SK-N-SH (cell line): ENCODE results near the gene WNT8B.

Source experiments
- CTCF ChIP-seq: fragments of 200-600 bp; sonication (generic); IDR thresholded peaks from 2 replicates; pipeline ENCODE4 v1.6.1; 2017; ENCODE audit warnings: antibody characterized with exemption, mild to moderate bottlenecking, moderate library complexity
- GATA2 ChIP-seq: sonication (generic); formaldehyde crosslinking; IDR thresholded peaks from 2 replicates; pipeline ENCODE4 v1.5.0; 2020; ENCODE audit warnings: mild to moderate bottlenecking, missing genetic modification reagents
- MXI1 ChIP-seq: IDR thresholded peaks from 2 replicates; pipeline ENCODE4 v1.6.1; 2012; ENCODE audit warnings: mild to moderate bottlenecking, low read depth, low read length, improper control_type of control experiment
- NRF1 ChIP-seq: IDR thresholded peaks from 2 replicates; pipeline ENCODE4 v1.6.1; 2012; ENCODE audit warnings: low read depth, mild to moderate bottlenecking, low read length
- POLR2AphosphoS5 ChIP-seq: IDR thresholded peaks from 2 replicates; pipeline ENCODE4 v1.6.1; 2012; ENCODE audit warnings: low read depth, low read length
- RCOR1 ChIP-seq: fragments of 150-350 bp; IDR thresholded peaks from 2 replicates; pipeline ENCODE4 v1.6.1; 2017; ENCODE audit warnings: antibody characterized with exemption, low read length

GRCh38 chr10:100482181-100482833 lies 19.5 kb downstream of the WNT8B start:
- TF ChIP-seq RCOR1: 0 out of 2 replicates have a peak, but pooled peaks have one; percentile 20
- peak; percentile 94 for TF ChIP-seq CTCF
- peak; percentile 34; the same call in 1 of the 2 replicates for TF ChIP-seq NRF1
- no peak for TF ChIP-seq GATA2 (CRISPR knock-in tag)
- TF ChIP-seq POLR2AphosphoS5: no peak
- TF ChIP-seq MXI1: 0 out of 2 replicates have a peak, but pooled peaks have one; percentile 12
